Femur (tissue), 1 donor: ENCODE results near the gene SOX10.

ENCODE experiments used
- DNase-seq: peaks from one replicate; pipeline ENCODE4 v3.0.0-alpha.2; 2017

The SOX10 gene

DNA sequence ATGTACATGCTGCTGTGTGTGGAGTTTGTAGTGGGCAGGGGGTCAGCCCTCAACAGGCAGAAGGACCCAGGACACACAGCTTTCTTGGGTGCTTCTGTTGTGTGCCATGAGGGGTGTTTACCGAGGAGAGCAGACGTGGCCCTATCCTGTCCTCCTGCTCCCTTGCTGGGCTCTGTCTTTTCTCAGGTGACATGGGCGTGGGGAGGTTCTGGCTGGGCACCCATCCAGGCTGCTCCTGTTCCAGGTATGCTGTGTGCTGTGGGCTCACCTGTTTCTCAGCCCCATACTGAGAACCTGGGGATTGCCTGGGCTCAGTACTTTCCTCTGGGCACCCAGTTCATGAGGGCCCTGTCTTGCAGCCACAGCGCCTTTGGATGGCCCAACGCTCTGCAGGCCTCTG lies 55.0 kb downstream of the SOX10 start:
- no peak for DNase-seq

DNA sequence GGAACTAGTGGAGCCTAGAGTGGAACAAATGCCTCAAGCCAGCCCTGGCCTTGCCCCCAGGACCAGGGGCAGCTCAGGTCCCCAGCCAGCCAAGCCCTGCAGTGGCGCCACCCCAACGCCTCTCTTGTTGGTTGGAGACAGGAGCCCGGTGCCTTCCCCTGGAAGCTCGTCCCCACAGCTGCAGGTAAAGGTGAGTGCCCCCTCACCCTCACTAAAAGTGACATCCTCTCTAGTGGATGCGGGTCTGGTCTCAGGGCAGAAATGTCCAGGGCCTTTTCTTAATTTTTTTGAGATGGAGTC lies 56.8 kb downstream of the SOX10 start:
- DNase-seq, result no peak

DNA sequence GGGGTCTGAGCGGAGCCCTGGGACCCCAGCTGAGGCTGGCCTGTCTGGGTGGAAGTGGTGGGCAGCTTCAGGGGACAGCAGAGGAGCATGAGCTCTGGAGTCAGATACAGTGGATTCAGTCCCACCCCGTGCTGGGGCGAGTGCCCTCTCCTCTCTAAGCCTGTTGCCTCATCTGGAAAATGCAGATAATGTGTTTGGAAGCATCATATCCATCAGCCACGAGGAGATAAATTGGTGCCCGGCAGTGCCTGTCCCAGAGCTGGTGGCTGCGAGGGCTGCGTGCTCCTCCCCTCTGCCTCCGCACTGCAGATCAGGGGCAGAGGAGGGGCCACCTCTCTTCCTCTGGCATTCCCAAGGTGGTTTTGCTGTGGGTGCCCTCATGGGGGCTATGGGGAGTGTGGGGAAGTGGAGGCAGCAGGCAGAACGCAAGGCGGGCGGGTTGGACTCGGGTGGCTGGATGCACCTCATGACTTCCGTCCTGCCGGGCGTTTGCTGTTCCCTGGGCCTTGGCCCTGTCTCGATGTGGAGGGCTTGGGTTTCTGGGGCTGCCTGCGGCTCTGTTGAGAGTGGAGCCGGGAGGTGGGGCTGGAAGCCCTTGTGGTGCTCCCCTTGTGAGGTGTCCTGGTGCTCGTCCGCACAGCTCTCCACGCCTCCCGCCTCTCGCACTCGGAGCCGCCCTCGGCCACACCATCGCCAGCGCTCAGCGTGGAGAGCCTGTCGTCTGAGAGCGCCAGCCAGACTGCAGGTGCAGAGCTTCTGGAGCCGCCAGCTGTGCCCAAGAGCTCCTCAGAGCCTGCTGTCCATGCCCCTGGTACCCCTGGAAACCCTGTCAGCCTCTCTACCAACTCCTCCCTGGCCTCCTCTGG lies 57.4 kb downstream of the SOX10 start:
- DNase-seq, result no peak

DNA sequence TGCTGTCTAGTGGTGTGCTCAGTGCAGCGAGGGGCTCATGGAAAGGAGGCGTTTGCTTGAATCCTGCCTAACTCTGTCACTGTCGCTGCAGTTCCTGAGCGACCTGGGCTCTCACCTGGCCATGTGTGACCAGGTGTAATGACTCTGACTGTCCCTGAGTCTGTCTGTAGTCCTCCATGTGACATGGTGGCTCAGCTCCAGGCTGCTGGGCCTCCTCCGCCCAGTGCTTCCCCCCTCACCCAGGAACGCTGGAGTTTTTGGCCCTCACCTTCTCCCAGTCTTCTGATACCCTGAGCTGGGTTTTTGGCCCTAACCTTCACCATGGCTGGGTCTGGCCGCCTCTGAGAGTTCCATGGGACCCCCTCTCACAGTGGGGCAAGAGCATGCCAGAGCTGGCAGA lies 58.0 kb downstream of the SOX10 start:
- no peak for DNase-seq

DNA sequence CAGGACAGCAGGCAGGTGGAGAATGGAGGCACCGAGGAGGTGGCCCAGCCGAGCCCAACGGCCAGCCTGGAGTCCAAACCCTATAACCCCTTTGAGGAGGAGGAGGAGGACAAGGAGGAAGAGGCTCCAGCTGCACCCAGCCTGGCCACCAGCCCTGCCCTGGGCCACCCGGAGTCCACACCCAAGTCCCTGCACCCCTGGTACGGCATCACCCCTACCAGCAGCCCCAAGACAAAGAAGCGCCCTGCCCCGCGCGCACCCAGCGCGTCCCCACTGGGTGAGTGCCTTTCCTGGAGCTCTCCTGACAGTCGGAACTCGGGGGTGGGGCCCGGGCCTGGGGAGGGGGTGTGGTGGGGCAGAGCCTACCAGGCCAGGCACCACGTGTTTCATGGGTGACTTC lies 58.6 kb downstream of the SOX10 start:
- DNase-seq, result no peak

DNA sequence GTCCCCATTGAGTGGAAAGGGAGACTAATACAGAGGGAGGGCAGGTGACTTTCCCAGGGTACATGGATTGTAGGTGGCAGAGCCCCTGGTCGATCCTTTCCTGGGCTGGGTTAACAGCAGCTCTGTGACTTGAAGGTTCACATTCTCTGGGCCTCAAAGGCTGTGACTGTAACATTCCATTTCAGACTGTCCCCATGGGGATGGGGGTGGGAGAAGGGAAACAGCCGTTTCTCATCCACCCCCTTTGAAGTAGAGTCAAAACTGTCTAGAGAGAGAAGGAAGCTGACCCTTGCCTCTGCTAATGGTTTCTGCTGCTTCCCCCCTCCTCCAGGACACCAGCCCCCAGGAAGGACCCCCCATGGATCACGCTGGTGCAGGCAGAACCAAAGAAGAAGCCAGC lies 59.0 kb downstream of the SOX10 start:
- no peak for DNase-seq

DNA sequence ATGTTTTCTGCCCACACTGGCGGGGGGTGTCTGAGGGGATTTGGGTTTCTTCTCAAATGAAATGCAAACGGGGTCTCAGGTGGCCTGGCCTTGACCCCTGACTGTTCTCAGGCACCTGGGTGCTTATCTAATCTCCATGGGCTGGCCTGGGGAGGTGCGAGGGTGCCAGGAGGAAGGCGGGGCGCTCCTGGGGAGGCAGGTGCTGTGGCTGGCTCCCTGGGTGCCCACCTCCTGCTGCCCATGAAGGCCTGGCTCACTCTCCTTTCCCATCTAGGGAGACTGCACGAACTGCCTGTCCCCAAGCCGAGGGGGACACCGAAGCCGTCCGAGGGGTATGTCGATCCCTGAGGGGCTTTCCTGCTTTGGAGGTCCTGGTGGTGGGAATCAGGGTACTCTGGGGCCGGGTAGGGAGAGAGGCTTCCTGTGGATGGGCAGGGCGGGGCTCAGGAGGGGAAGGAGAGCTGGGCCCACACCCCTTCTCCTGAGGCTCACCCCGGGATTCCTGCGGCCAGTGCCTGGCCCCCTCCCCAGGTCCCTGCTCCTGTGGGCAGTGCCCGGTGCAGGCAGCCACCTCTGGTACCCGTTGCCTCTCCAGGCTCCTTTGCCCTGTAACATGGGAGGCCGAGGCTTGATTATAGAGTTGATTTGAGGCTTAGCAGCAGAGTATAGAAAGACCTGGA lies 59.8 kb downstream of the SOX10 start:
- DNase-seq, result no peak

DNA sequence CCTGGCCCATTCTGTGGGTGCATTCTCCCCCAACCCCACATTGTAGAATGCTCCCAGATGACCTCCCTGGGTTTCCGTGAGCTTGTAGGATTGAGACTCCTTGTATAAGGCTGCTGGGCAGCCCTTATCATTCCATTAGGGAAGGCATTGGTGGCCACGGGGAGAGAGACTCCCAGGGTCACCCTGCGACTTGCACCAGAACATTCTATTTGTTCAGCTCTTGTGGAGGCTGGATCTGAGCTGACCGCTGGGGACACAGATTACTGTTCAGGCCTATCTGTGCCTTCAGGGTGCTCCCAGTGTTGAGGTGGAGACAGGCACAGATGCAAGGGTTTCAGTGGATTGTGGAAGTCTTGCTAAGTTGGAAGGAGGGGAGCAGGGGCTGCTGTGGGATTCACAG lies 60.4 kb downstream of the SOX10 start:
- DNase-seq, result no peak
